H1 (cell line): ENCODE results near the gene YOD1. TPM values are rescaled to one million over a fixed set of nuclear protein-coding genes. Genes with fewer than 3 reads are reported as not detected.

Source experiments
- CTCF ChIA-PET: fragments of 300-600 bp; sonication (Branson Sonifier 250); formaldehyde crosslinking; loops from one replicate; lab custom pipeline; 2021; ENCODE audit not compliant: partially characterized antibody; lab: Charles Lee
- POLR2A ChIA-PET: fragments of 300-600 bp; sonication (Branson Sonifier 250); formaldehyde crosslinking; loops from one replicate; lab custom pipeline; 2021; ENCODE audit warnings: inconsistent platforms; ENCODE audit not compliant: partially characterized antibody; lab: Charles Lee
- DNase-seq, 2 experiments: peaks; one replicate each; pipeline versions ENCODE4 v3.0.0 to v3.0.0-alpha.2; 2010 to 2022; ENCODE audit warnings: low spot score in 2 of 2, low read depth in 1 of 2, mixed read lengths in 1 of 2
- FAIRE-seq: peaks from 2 replicates; lab custom pipeline; 2011; peaks lifted over from hg19 to GRCh38; lab: Jason Lieb, UNC
- H2AFZ ChIP-seq: 2 replicates; pipeline ENCODE4 v1.8.1; 2012; ENCODE audit warnings: low read length, inconsistent platforms
- H2AK5ac ChIP-seq: 2 replicates; pipeline ENCODE4 v1.6.1; 2013; ENCODE audit warnings: low read depth, low read length
- H2BK120ac ChIP-seq: replicated peaks from 2 replicates; pipeline ENCODE3; 2013; ENCODE audit warnings: low read depth, low read length, inconsistent platforms
- H2BK12ac ChIP-seq: 2 replicates; pipeline ENCODE4 v1.6.1; 2013; ENCODE audit warnings: low read depth, low read length
- H2BK15ac ChIP-seq: 2 replicates; pipeline ENCODE4 v1.6.1; 2013; ENCODE audit warnings: low read length
- H2BK20ac ChIP-seq: 2 replicates; pipeline ENCODE4 v1.6.1; 2013; ENCODE audit warnings: low read length
- H2BK5ac ChIP-seq: 2 replicates; pipeline ENCODE4 v1.6.1; 2013; ENCODE audit warnings: low read depth, low read length
- H3K14ac ChIP-seq: 2 replicates; pipeline ENCODE4 v1.6.1; 2013; ENCODE audit warnings: inconsistent platforms; ENCODE audit not compliant: insufficient read length
- H3K18ac ChIP-seq: 2 replicates; pipeline ENCODE4 v1.6.1; 2013; ENCODE audit warnings: low read length; ENCODE audit errors: extremely low read depth
- H3K23ac ChIP-seq: 2 replicates; pipeline ENCODE4 v1.6.1; 2013; ENCODE audit warnings: inconsistent platforms; ENCODE audit not compliant: insufficient read length
- H3K23me2 ChIP-seq: 2 replicates; pipeline ENCODE4 v1.6.1; 2013; ENCODE audit warnings: low read depth, low read length
- H3K27ac ChIP-seq: 2 replicates; pipeline ENCODE4 v1.6.1; 2011; ENCODE audit warnings: low read depth, low read length, inconsistent platforms
- H3K27me3 ChIP-seq, 4 experiments: replicated peaks in 1 of 4; 1 replicate in 1 of 4; 2 replicates in 3 of 4; pipeline versions ENCODE4 v1.6.1 to v1.8.1; 2011 to 2013; ENCODE audit warnings: low read length in 3 of 4, mild to moderate bottlenecking in 3 of 4, inconsistent platforms in 2 of 4, mixed read lengths in 2 of 4, moderate library complexity in 1 of 4; ENCODE audit not compliant: control insufficient read depth in 3 of 4, insufficient read depth in 3 of 4; ENCODE audit errors: extremely low read depth in 1 of 4
- H3K36me3 ChIP-seq, 4 experiments: 2 replicates each; pipeline versions ENCODE4 v1.6.1 to v1.8.1; 2011 to 2013; ENCODE audit warnings: mild to moderate bottlenecking in 4 of 4, low read length in 3 of 4, moderate library complexity in 2 of 4, control low read depth in 1 of 4, inconsistent platforms in 1 of 4; ENCODE audit not compliant: insufficient read depth in 4 of 4, control insufficient read depth in 2 of 4
- H3K4ac ChIP-seq: replicated peaks from 2 replicates; pipeline ENCODE3; 2013; ENCODE audit warnings: low read length, low read depth, mixed read lengths, inconsistent platforms; ENCODE audit not compliant: insufficient read length
- H3K4me1 ChIP-seq, 4 experiments: replicated peaks in 1 of 4; 1 replicate in 1 of 4; 2 replicates in 3 of 4; pipeline versions ENCODE4 v1.6.1 to v1.8.1; 2011 to 2013; ENCODE audit warnings: low read length in 3 of 4, inconsistent platforms in 2 of 4, mixed read lengths in 1 of 4; ENCODE audit not compliant: insufficient read depth in 4 of 4, control insufficient read depth in 3 of 4
- H3K4me2 ChIP-seq, 2 experiments: 2 replicates each; pipeline versions ENCODE4 v1.6.1 to v1.8.1; 2011 to 2013; ENCODE audit warnings: low read depth in 2 of 2, low read length in 2 of 2, control low read depth in 1 of 2, inconsistent platforms in 1 of 2, mild to moderate bottlenecking in 1 of 2; ENCODE audit not compliant: insufficient read depth in 1 of 2
- H3K4me3 ChIP-seq, 4 experiments: fragments of 200-600, 300-600 bp in 1 of 4; sonication (generic), shearing (Covaris generic), sonication (Bioruptor Twin) in 1 of 4; 2 replicates each; pipeline versions ENCODE4 v1.5.1 to v1.8.1; 2011 to 2016; ENCODE audit warnings: low read length in 4 of 4, low read depth in 3 of 4, control low read depth in 2 of 4, inconsistent platforms in 2 of 4, mild to moderate bottlenecking in 2 of 4, mixed read lengths in 1 of 4, moderate library complexity in 1 of 4; ENCODE audit not compliant: insufficient read depth in 2 of 4; ENCODE audit errors: extremely low read depth in 1 of 4
- H3K56ac ChIP-seq: replicated peaks from 2 replicates; pipeline ENCODE3; 2013; ENCODE audit warnings: low read depth, mild to moderate bottlenecking, mixed read lengths, low read length, inconsistent platforms; ENCODE audit not compliant: insufficient read length
- H3K79me1 ChIP-seq: 2 replicates; pipeline ENCODE4 v1.6.1; 2013; ENCODE audit warnings: low read depth, low read length, control low read depth
- H3K79me2 ChIP-seq, 2 experiments: 2 replicates each; pipeline versions ENCODE4 v1.6.1 to v1.8.1; 2012 to 2013; ENCODE audit warnings: low read length in 2 of 2, mild to moderate bottlenecking in 2 of 2, inconsistent platforms in 1 of 2; ENCODE audit not compliant: insufficient read depth in 2 of 2, control insufficient read depth in 1 of 2
- H3K9ac ChIP-seq, 4 experiments: replicated peaks in 1 of 4; 1 replicate in 1 of 4; 2 replicates in 3 of 4; pipeline versions ENCODE4 v1.6.1 to v1.8.1; 2011 to 2013; ENCODE audit warnings: low read depth in 3 of 4, low read length in 3 of 4, control low read depth in 2 of 4, mild to moderate bottlenecking in 2 of 4, moderate library complexity in 2 of 4, inconsistent platforms in 1 of 4; ENCODE audit errors: extremely low read depth in 1 of 4
- H3K9me3 ChIP-seq, 2 experiments: 2 replicates each; pipeline versions ENCODE4 v1.6.1 to v1.8.1; 2012 to 2013; ENCODE audit warnings: mild to moderate bottlenecking in 2 of 2, moderate library complexity in 2 of 2, control low read depth in 1 of 2, inconsistent platforms in 1 of 2, low read depth in 1 of 2, low read length in 1 of 2, mixed read lengths in 1 of 2; ENCODE audit not compliant: insufficient read depth in 2 of 2
- H4K20me1 ChIP-seq, 2 experiments: replicated peaks in 1 of 2; 2 replicates each; pipeline versions ENCODE3 to v1.8.1; 2011 to 2013; ENCODE audit warnings: inconsistent platforms in 2 of 2, low read length in 2 of 2, mild to moderate bottlenecking in 1 of 2; ENCODE audit not compliant: insufficient read depth in 2 of 2, control insufficient read depth in 1 of 2
- H4K5ac ChIP-seq: 2 replicates; pipeline ENCODE4 v1.6.1; 2013; ENCODE audit warnings: low read length, low read depth, mixed read lengths, inconsistent platforms; ENCODE audit not compliant: insufficient read length
- H4K8ac ChIP-seq: 2 replicates; pipeline ENCODE4 v1.8.0; 2013; ENCODE audit warnings: mild to moderate bottlenecking, moderate library complexity, low read length, inconsistent platforms; ENCODE audit not compliant: insufficient read depth; ENCODE audit errors: extremely low read depth
- H4K91ac ChIP-seq: replicated peaks from 2 replicates; pipeline ENCODE3; 2013; ENCODE audit warnings: low read length, mixed read lengths, inconsistent platforms; ENCODE audit not compliant: insufficient read length
- ASH2L ChIP-seq: fragments of 200-600, 300-600 bp; sonication (generic); IDR thresholded peaks from one replicate; pipeline ENCODE4 v1.7.1; 2017; ENCODE audit warnings: low read length
- CTBP2 ChIP-seq: IDR thresholded peaks from 2 replicates; pipeline ENCODE4 v1.7.0; 2011; ENCODE audit warnings: borderline replicate concordance, mild to moderate bottlenecking, moderate library complexity, mixed read lengths, low read length; ENCODE audit not compliant: insufficient read depth, insufficient read length
- EGR1 ChIP-seq: IDR thresholded peaks from 2 replicates; pipeline ENCODE4 v1.6.1; 2011; ENCODE audit warnings: low read depth, low read length, borderline replicate concordance
- HDAC6 ChIP-seq: IDR thresholded peaks from one replicate; pipeline ENCODE4 v1.7.1; 2012; ENCODE audit warnings: low read depth, mild to moderate bottlenecking, inconsistent platforms, low read length, moderate library complexity
- JUND ChIP-seq: IDR thresholded peaks from 2 replicates; pipeline ENCODE4 v1.6.1; 2011; ENCODE audit warnings: mild to moderate bottlenecking, improper control_type of control experiment, low read length
- KDM5A ChIP-seq: fragments of 200-600 bp; IDR thresholded peaks from 2 replicates; pipeline ENCODE4 v1.7.1; 2012; ENCODE audit warnings: mild to moderate bottlenecking, low read length, inconsistent platforms, mixed read lengths
- PHF8 ChIP-seq: fragments of 200-600 bp; sonication (generic); conservative IDR thresholded peaks from 2 replicates; pipeline ENCODE4 v1.7.1; 2012; ENCODE audit warnings: low read depth, mild to moderate bottlenecking, inconsistent platforms, low read length, moderate library complexity
- SIN3A ChIP-seq, 2 experiments: IDR thresholded peaks in 1 of 2; conservative IDR thresholded peaks in 1 of 2; 2 replicates each; pipeline ENCODE4 v1.6.1; 2011 to 2012; ENCODE audit warnings: low read length in 2 of 2, improper control_type of control experiment in 1 of 2, low read depth in 1 of 2, mild to moderate bottlenecking in 1 of 2
- SUZ12 ChIP-seq: fragments of 200-600 bp; sonication (generic); IDR thresholded peaks from 2 replicates; pipeline ENCODE4 v1.6.1; 2012; ENCODE audit warnings: mild to moderate bottlenecking, inconsistent platforms, low read length, moderate library complexity, mixed read lengths
- TAF7 ChIP-seq: optimal IDR thresholded peaks from 2 replicates; pipeline ENCODE3; 2011; ENCODE audit warnings: low read depth, mild to moderate bottlenecking, inconsistent platforms, low read length, moderate library complexity, borderline replicate concordance
- WGBS, 2 experiments: shearing (Covaris generic) in 1 of 2; methylation state at CpG; one replicate each; pipeline versions ENCODE4 v1.1.6 to v1.1.7; 2013 to 2015; ENCODE audit warnings: low lambda C conversion rate in 2 of 2, mixed read lengths in 2 of 2, inconsistent platforms in 1 of 2, low coverage in 1 of 2, missing lambda C conversion rate in 1 of 2; ENCODE audit not compliant: insufficient replicate concordance in 2 of 2, insufficient coverage in 1 of 2, insufficient read length in 1 of 2; ENCODE audit errors: extremely low coverage in 1 of 2, missing lambda C conversion rate in 1 of 2; 5-methylcytosine and 5-hydroxymethylcytosine counted together
- polyA plus RNA-seq, 7 experiments: library from polyadenylated mRNA; depleted of rRNA in 3 of 7; stranded (reverse) in 5 of 7; unstranded in 2 of 7; fragments of >200 nt in 5 of 7; fragments of 200-250 nt in 2 of 7; gene quantifications; 1 replicate in 5 of 7; 2 replicates in 1 of 7; 4 replicates in 1 of 7; pipeline versions ENCODE4 v1.2.1 to v1.2.3, GENCODE V29; 2011 to 2013; ENCODE audit warnings: missing spikeins in 2 of 7, mixed read lengths in 2 of 7
- total RNA-seq: library from RNA; stranded (reverse); fragmentation: NEBNext Ultra II Directional; extraction: Animal tissue kit (Norgen Biotek cat#: 25700); gene quantifications from 2 replicates; pipeline ENCODE4 v1.2.1, GENCODE V29; 2021

The YOD1 gene
- total and polyA plus RNA-seq, 2 of the 8 experiments (the other 6 are each of a cell fraction or from before 2014, with no cell fraction given), result 1.9 to 11.8 TPM

DNA sequence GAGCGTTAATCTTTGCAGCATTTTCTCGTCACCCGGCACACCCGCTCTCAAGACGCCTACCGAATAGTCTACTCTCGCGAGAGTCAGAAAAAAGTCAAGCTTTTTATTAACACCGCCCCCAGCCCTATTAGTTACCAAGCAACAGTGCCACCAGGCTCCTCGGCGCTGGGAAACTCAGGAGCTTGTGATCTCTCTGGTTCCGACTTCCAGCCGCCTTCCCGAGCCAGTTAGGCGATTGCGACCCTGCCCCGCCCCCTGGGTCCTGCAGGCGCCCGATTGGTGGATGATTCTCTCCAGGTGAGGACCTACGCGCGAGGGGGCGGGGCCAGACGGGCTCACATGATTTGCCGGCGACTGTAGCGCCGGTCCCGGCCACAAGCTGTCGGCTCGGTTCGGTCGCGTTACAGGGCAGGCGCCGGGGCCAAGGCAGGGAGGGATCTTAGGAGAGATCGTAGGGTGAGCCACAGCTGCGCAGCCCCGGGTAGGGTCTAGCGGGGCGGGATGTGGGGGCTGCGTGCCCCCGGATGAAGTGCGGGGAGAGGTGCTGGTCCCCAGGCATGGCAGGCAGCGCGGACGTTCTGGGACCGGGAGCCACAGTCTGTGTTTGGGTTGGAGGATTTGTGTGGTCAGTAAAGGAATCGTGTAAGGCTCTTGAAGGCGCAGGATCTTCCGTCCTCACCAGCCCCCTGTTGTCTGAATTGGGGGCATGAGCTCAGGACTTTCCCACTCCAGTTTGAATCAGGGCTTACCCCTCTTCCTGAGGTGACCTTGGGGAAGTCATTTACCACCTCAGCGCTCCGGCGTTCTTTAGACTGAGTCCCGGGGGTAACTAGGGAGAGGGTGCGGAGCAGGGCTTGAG is 2.1 kb upstream of the YOD1 start, which contains the start of gene PFKFB2:
Gene PFKFB2, plus strand, starts transcription at position 365 of the 859 bp plus-strand sequence. CDS start 1,443 bp downstream, outside the sequence.
- peak; percentile 98 to 99 for DNase-seq
- Histone ChIP-seq H3K9ac (peak within 1 kb of the TSS; percentile 70 to 95 (median 94)), H2BK20ac (no peak within 1 kb of the TSS), H3K4ac (no peak within 1 kb of the TSS), H2BK5ac (peak within 1 kb of the TSS; percentile 62), H2AFZ (peak within 1 kb of the TSS; percentile 96), H3K4me2 (peak within 1 kb of the TSS; percentile 58 to 96), H2BK15ac (0 out of 2 replicates have a peak within 1 kb of the TSS, but pooled peaks have one; percentile 81), H3K4me1 (peaks cover 0 to 8% (median 2%) of the 10 kb centered on the region in 4 experiments; a peak in 3 of 7 replicates), H3K79me1 (no peaks in the 10 kb centered on the region; the same call in 1 of the 2 replicates), H3K9me3 (no peaks in the 10 kb centered on the region), H2BK12ac (peak within 1 kb of the TSS; percentile 42; the same call in 1 of the 2 replicates), H3K18ac (peak within 1 kb of the TSS; percentile 93), H3K36me3 (peaks cover 9 to 11% (median 10%) of the 10 kb centered on the region in 4 experiments; a peak in 7 of 8 replicates), H3K27me3 (no peaks in the 10 kb centered on the region), H3K79me2 (peaks cover 3 to 23% of the 10 kb centered on the region in 2 experiments; a peak in 3 of 4 replicates), H3K4me3 (peak within 1 kb of the TSS; percentile 79 to 99 (median 96)), H4K8ac (peak within 1 kb of the TSS; percentile 95), H3K56ac (peak within 1 kb of the TSS; percentile 74), H4K5ac (peak within 1 kb of the TSS; percentile 79), H3K23me2 (peaks cover 5% of the 10 kb centered on the region; the same call in 1 of the 2 replicates), H4K91ac (peak within 1 kb of the TSS; percentile 52), H2BK120ac (no peak within 1 kb of the TSS), H4K20me1 (peaks cover 7 to 8% of the 10 kb centered on the region in 2 experiments), H3K27ac (peak within 1 kb of the TSS; percentile 90), H3K23ac (no peak within 1 kb of the TSS), H3K14ac (no peak within 1 kb of the TSS), H2AK5ac (peak within 1 kb of the TSS; percentile 41; the same call in 1 of the 2 replicates)
- POLR2A ChIA-PET, result interaction anchor here (0.5 to 1.8 kb wide), 14 partner anchors 11 to 895 kb away, joined by 3 to 12 read pairs (median 3); partner anchors contain the start of gene C1orf116
- FAIRE-seq, result no peak
- WGBS, 2 experiments, result 3% methylated on average over 56 of the region's 56 CpGs; no CpG with 5 or more reads in 1 of the 2 experiments
- CTCF ChIA-PET, result interaction anchor here (0.9 to 1.4 kb wide), 7 partner anchors 13 to 48 kb away, joined by 3 to 7 read pairs (median 4); partner anchors contain the start of gene C1orf116
- TF ChIP-seq SUZ12, result no peak
- TF ChIP-seq TAF7, result peak; percentile 45
- peak in 1 of 2 experiments; percentile 77; a peak in 3 of 4 replicates for TF ChIP-seq SIN3A (conservative IDR thresholded peaks at IDR 0.05 in 1 of 2, IDR thresholded peaks at IDR 0.05 in 1 of 2; ENCODE audit: low read depth in 1 of 2, low read length in 2 of 2)
- peak; percentile 96 for TF ChIP-seq PHF8
- peak; percentile 11; the same call in 1 of the 2 replicates for TF ChIP-seq JUND
- TF ChIP-seq KDM5A, result no peak
- no peak for TF ChIP-seq EGR1
- no peak for TF ChIP-seq CTBP2
- TF ChIP-seq HDAC6, result no peak
- peak; percentile 84 for TF ChIP-seq ASH2L
